Breast epithelium (tissue), 3 donors: ENCODE data around the gene MESP2.

Experiments
- CTCF ChIP-seq, 3 donors: fragments of 450-650 bp; IDR thresholded peaks; one replicate each; pipeline ENCODE4 v1.5.1; 2016 to 2017; ENCODE audit warnings: antibody characterized with exemption in 3 of 3, mild to moderate bottlenecking in 3 of 3, moderate library complexity in 3 of 3
- POLR2A ChIP-seq: fragments of 450-650 bp; IDR thresholded peaks from one replicate; pipeline ENCODE4 v1.6.1; 2016; ENCODE audit warnings: antibody characterized with exemption, mild to moderate bottlenecking, moderate library complexity

GRCh38 chr15:89756897-89757296, 19.2 kb upstream of the MESP2 start:
- TF ChIP-seq CTCF (IDR thresholded peaks at IDR 0.05) (no peak), POLR2A (no peak)
